ENCODE data around the gene TSC22D3.

GRCh38 chrX:107684956-107685385 lies 90.6 kb downstream of the TSC22D3 start:
- TF ChIP-seq CTCF (IDR thresholded peaks at IDR 0.05; ENCODE audit: insufficient read depth, low read length, poor library complexity, severe bottlenecking) (no peak), EZH2phosphoT487 (conservative IDR thresholded peaks at IDR 0.05; ENCODE audit: low read length) (no peak)

Measured in SU-DHL-6 (cell line).